ENCODE measurements around the gene CEP164. TPM values are rescaled to one million over a fixed set of nuclear protein-coding genes. Genes with fewer than 3 reads are reported as not detected.

Gene CEP164
- total and polyA plus RNA-seq, 2 of the 8 experiments (the other 6 are each of a cell fraction or from before 2014, with no cell fraction given): 8.4 to 20.8 TPM

GRCh38 chr11:117286588-117286987, 41.1 kb upstream of the CEP164 start:
- no peak overlapping the region for H3K23ac ChIP-seq (ENCODE audit: insufficient read length)
- no peaks in the 10 kb centered on the region for H4K20me1 ChIP-seq (replicated peaks in 1 of 2; ENCODE audit: control insufficient read depth in 1 of 2, insufficient read depth in 2 of 2, low read length in 2 of 2)
- peaks cover 16 to 67% (median 40%) of the 10 kb centered on the region in 4 experiments for H3K36me3 ChIP-seq (ENCODE audit: control insufficient read depth in 2 of 4, insufficient read depth in 4 of 4, low read length in 3 of 4)
- no peak overlapping the region for H2AFZ ChIP-seq (ENCODE audit: low read length)
- no peak overlapping the region for H2AK5ac ChIP-seq (ENCODE audit: low read depth, low read length)
- H2BK20ac ChIP-seq (ENCODE audit: low read length): no peak overlapping the region
- no peak overlapping the region for H2BK120ac ChIP-seq (replicated peaks; ENCODE audit: low read depth, low read length)
- FAIRE-seq: no peak
- H4K5ac ChIP-seq (ENCODE audit: insufficient read length, low read depth, low read length): no peak overlapping the region
- no peaks in the 10 kb centered on the region for H3K27me3 ChIP-seq (replicated peaks in 1 of 4; ENCODE audit: control insufficient read depth in 3 of 4, extremely low read depth in 1 of 4, insufficient read depth in 3 of 4, low read length in 3 of 4)
- no peak overlapping the region for H2BK15ac ChIP-seq (ENCODE audit: low read length)
- H3K18ac ChIP-seq (ENCODE audit: extremely low read depth, low read length): no peak overlapping the region
- DNase-seq (ENCODE audit: low read depth in 1 of 2, low spot score in 2 of 2): no peak
- no peaks in the 10 kb centered on the region for H3K79me1 ChIP-seq (ENCODE audit: low read depth, low read length)
- no peak overlapping the region for H4K8ac ChIP-seq (ENCODE audit: extremely low read depth, insufficient read depth, low read length)
- no peak overlapping the region for H3K56ac ChIP-seq (replicated peaks; ENCODE audit: insufficient read length, low read depth, low read length)
- H3K9me3 ChIP-seq (ENCODE audit: insufficient read depth in 2 of 2, low read depth in 1 of 2, low read length in 1 of 2): no peaks in the 10 kb centered on the region
- ChIA-PET POLR2A (ENCODE audit: partially characterized antibody) (interaction anchor here (1.1 to 1.5 kb wide), 2 partner anchors 14 to 17 kb away, joined by 3 to 6 read pairs; no protein-coding TSS in a partner anchor), CTCF (ENCODE audit: partially characterized antibody) (interaction anchor here (1.0 to 1.6 kb wide), 2 partner anchors 17 to 18 kb away, joined by 3 to 4 read pairs; no protein-coding TSS in a partner anchor)
- H3K4me1 ChIP-seq (replicated peaks in 1 of 4; ENCODE audit: control insufficient read depth in 3 of 4, insufficient read depth in 4 of 4, low read length in 3 of 4): no peaks in the 10 kb centered on the region
- H3K14ac ChIP-seq (ENCODE audit: insufficient read length): no peak overlapping the region
- no peak overlapping the region for H3K4me3 ChIP-seq (ENCODE audit: extremely low read depth in 1 of 4, insufficient read depth in 2 of 4, low read depth in 3 of 4, low read length in 4 of 4)
- H3K23me2 ChIP-seq (ENCODE audit: low read depth, low read length): no peaks in the 10 kb centered on the region
- H2BK5ac ChIP-seq (ENCODE audit: low read depth, low read length): no peak overlapping the region
- H4K91ac ChIP-seq (replicated peaks; ENCODE audit: insufficient read length, low read length): no peak overlapping the region
- no peak overlapping the region for H3K4ac ChIP-seq (replicated peaks; ENCODE audit: insufficient read length, low read depth, low read length)
- no peak overlapping the region for H3K27ac ChIP-seq (ENCODE audit: low read depth, low read length)
- no peak overlapping the region for H3K9ac ChIP-seq (replicated peaks in 1 of 4; ENCODE audit: extremely low read depth in 1 of 4, low read depth in 3 of 4, low read length in 3 of 4)
- H2BK12ac ChIP-seq (ENCODE audit: low read depth, low read length): no peak overlapping the region
- H3K4me2 ChIP-seq (ENCODE audit: insufficient read depth in 1 of 2, low read depth in 2 of 2, low read length in 2 of 2): no peak overlapping the region
- 86% methylated on average over 1 of the region's 2 CpGs; no CpG with 5 or more reads in 1 of the 2 experiments for WGBS, 2 experiments (ENCODE audit: extremely low coverage in 1 of 2, insufficient coverage in 1 of 2, insufficient read length in 1 of 2, insufficient replicate concordance in 2 of 2, low coverage in 1 of 2, low lambda C conversion rate in 2 of 2, missing lambda C conversion rate in 1 of 2)
- H3K79me2 ChIP-seq (ENCODE audit: control insufficient read depth in 1 of 2, insufficient read depth in 2 of 2, low read length in 2 of 2): no peaks in the 10 kb centered on the region
- TF ChIP-seq BACH1 (IDR thresholded peaks at IDR 0.05; ENCODE audit: low read length) (no peak), CHD2 (IDR thresholded peaks at IDR 0.05; ENCODE audit: low read length) (no peak), GTF2F1 (IDR thresholded peaks at IDR 0.05; ENCODE audit: borderline replicate concordance, low read depth, low read length) (no peak), SIN3A (conservative IDR thresholded peaks at IDR 0.05 in 1 of 2, IDR thresholded peaks at IDR 0.05 in 1 of 2; ENCODE audit: low read depth in 1 of 2, low read length in 2 of 2) (no peak), CTCF (IDR thresholded peaks at IDR 0.05; ENCODE audit: control extremely low read depth in 1 of 3, insufficient read depth in 1 of 3, low read depth in 1 of 3, low read length in 3 of 3) (no peak), EP300 (IDR thresholded peaks at IDR 0.05; ENCODE audit: borderline replicate concordance in 1 of 2, low read depth in 2 of 2, low read length in 2 of 2) (no peak), TAF7 (optimal IDR thresholded peaks at IDR 0.05; ENCODE audit: borderline replicate concordance, low read depth, low read length) (no peak), CBX5 (IDR thresholded peaks at IDR 0.05; ENCODE audit: low read depth, low read length) (no peak), KDM1A (IDR thresholded peaks at IDR 0.05; ENCODE audit: borderline replicate concordance, low read length) (no peak), TCF12 (IDR thresholded peaks at IDR 0.05; ENCODE audit: low read depth, low read length) (no peak), HDAC2 (IDR thresholded peaks at IDR 0.05; ENCODE audit: borderline replicate concordance in 1 of 2, low read depth in 2 of 2, low read length in 2 of 2) (no peak)
